Sigmoid colon (tissue), 7 donors: ENCODE measurements around the gene C5orf34. TPM values are rescaled to one million over a fixed set of nuclear protein-coding genes. Genes with fewer than 3 reads are reported as not detected.

ENCODE experiments used
- DNase-seq: peaks from one replicate; pipeline ENCODE4 v3.0.0-alpha.2; 2019
- H3K27ac ChIP-seq, 4 donors: fragments of 200-600 bp; sonication (generic); one replicate each; pipeline ENCODE4 v1.5.1; 2016 to 2019; ENCODE audit warnings: mild to moderate bottlenecking in 1 of 4
- H3K27me3 ChIP-seq, 3 donors: fragments of 200-600 bp; sonication (generic); one replicate each; pipeline ENCODE4 v1.5.1; 2019; ENCODE audit warnings: mild to moderate bottlenecking in 1 of 3
- H3K36me3 ChIP-seq, 4 donors: fragments of 200-600 bp; sonication (generic); one replicate each; pipeline ENCODE4 v1.5.1; 2016 to 2019
- H3K4me1 ChIP-seq, 4 donors: fragments of 200-600 bp; sonication (generic); one replicate each; pipeline ENCODE4 v1.5.1; 2017 to 2019
- H3K4me3 ChIP-seq, 4 donors: fragments of 200-600 bp; sonication (generic); one replicate each; pipeline ENCODE4 v1.5.1; 2017 to 2019; ENCODE audit warnings: mild to moderate bottlenecking in 2 of 4, moderate library complexity in 1 of 4
- H3K9me3 ChIP-seq, 4 donors: fragments of 200-600 bp in 3 of 4; sonication (generic) in 3 of 4; one replicate each; pipeline versions ENCODE4 v1.5.1 to v1.6.1; 2013 to 2019
- CTCF ChIP-seq, 4 experiments: fragments of 450-650 bp in 3 of 4; fragments of 200-600 bp in 1 of 4; IDR thresholded peaks; one replicate each; pipeline ENCODE4 v1.5.1; 2016 to 2019; ENCODE audit warnings: antibody characterized with exemption in 4 of 4, mild to moderate bottlenecking in 3 of 4, moderate library complexity in 2 of 4
- EP300 ChIP-seq, 4 donors: sonication (generic); formaldehyde crosslinking; IDR thresholded peaks; one replicate each; pipeline ENCODE4 v1.6.1; 2017; ENCODE audit warnings: antibody characterized with exemption in 4 of 4
- POLR2A ChIP-seq, 2 donors: fragments of 450-650 bp; IDR thresholded peaks; one replicate each; pipeline ENCODE4 v1.6.1; 2016; ENCODE audit warnings: antibody characterized with exemption in 2 of 2, mild to moderate bottlenecking in 2 of 2, moderate library complexity in 2 of 2
- POLR2AphosphoS5 ChIP-seq, 4 donors: sonication (generic); formaldehyde crosslinking; IDR thresholded peaks; one replicate each; pipeline ENCODE4 v1.6.1; 2017; ENCODE audit warnings: antibody characterized with exemption in 4 of 4
- WGBS, 2 donors: extraction: QIAGEN DNeasy Blood & Tissue Kit; methylation state at CpG; one replicate each; pipeline ENCODE4 v1.1.7; 2013; 5-methylcytosine and 5-hydroxymethylcytosine counted together
- intact Hi-C: fragments of 100-400 bp; cut with DNase I; formaldehyde crosslinking; loops from one replicate; pipeline ENCODE4 v1.15.1; 2023
- polyA plus RNA-seq, 3 donors: library from polyadenylated mRNA; stranded (reverse); fragments of 200-250 nt; gene quantifications; one replicate each; pipeline ENCODE4 v1.2.3, GENCODE V29; 2013
- total RNA-seq, 4 donors: library from RNA; depleted of rRNA; stranded (reverse); fragments of >200 nt; gene quantifications; one replicate each; pipeline ENCODE4 v1.1.0, GENCODE V29; 2016
- donor health status: healthy with polysubstance abuse.
- donor health status: Bipolar disorder and iron deficiency.
- donor health status: healthy.

The C5orf34 gene
- total RNA-seq (1 to 10 TPM; 1.1 to 4.3 (median 1.8) TPM), polyA plus RNA-seq (1 to 10 TPM in 1 of 3 donors, under 1 TPM in 1, not detected in 1; 0.60 to 1.6 TPM)

- TF ChIP-seq POLR2A (IDR thresholded peaks at IDR 0.05) (peak; percentile 59 to 64), CTCF (IDR thresholded peaks at IDR 0.05) (no peak), POLR2AphosphoS5 (IDR thresholded peaks at IDR 0.05) (peak; percentile 61 to 91 (median 80)), EP300 (IDR thresholded peaks at IDR 0.05) (no peak)
- peaks cover 0 to 24% (median 20%) of the 10 kb centered on the region in 4 donors for H3K4me1 ChIP-seq
- no peaks in the 10 kb centered on the region for H3K27me3 ChIP-seq
- intact Hi-C loops = loop anchor here (2.0 to 10.0 kb wide), 3 partner anchors 32 to 200 kb away; partner anchors contain the start of genes HMGCS1, PAIP1 and TMEM267
- peak within 1 kb of the TSS; percentile 49 to 67 (median 62) for H3K4me3 ChIP-seq
- DNase-seq = peak; percentile 98
- no peaks in the 10 kb centered on the region for H3K9me3 ChIP-seq
- H3K27ac ChIP-seq = peak within 1 kb of the TSS; percentile 84 to 91 (median 88)
- H3K36me3 ChIP-seq = no peaks in the 10 kb centered on the region
- WGBS, 2 donors = 0% methylated on average over 35 of the region's 35 CpGs
These were observed at the start of gene C5orf34 for GRCh38 chr5:43514816-43515677. C5orf34 (minus strand) TSS chr5:43515148; CDS start chr5:43509339, 5,809 bp downstream.

GRCh38 chr5:43564289-43564850, 49.4 kb upstream of the C5orf34 start:
- H3K27ac ChIP-seq = peak overlapping the region in 3 of 4 donors; percentile 9 to 58 (median 57)
- intact Hi-C loops = no loop called here
- no peaks in the 10 kb centered on the region for H3K9me3 ChIP-seq
- TF ChIP-seq CTCF (IDR thresholded peaks at IDR 0.05) (no peak), POLR2A (IDR thresholded peaks at IDR 0.05) (no peak), EP300 (IDR thresholded peaks at IDR 0.05) (no peak), POLR2AphosphoS5 (IDR thresholded peaks at IDR 0.05) (no peak)
- WGBS, 2 donors = 64 to 67% methylated on average over 5 of the region's 5 CpGs
- no peak overlapping the region for H3K4me3 ChIP-seq
- DNase-seq = no peak
- no peaks in the 10 kb centered on the region for H3K27me3 ChIP-seq
- H3K36me3 ChIP-seq = no peaks in the 10 kb centered on the region
- H3K4me1 ChIP-seq = peaks cover 0 to 31% (median 15%) of the 10 kb centered on the region in 4 donors

GRCh38 chr5:43563321-43563720, 48.4 kb upstream of the C5orf34 start:
- H3K9me3 ChIP-seq = no peaks in the 10 kb centered on the region
- peak overlapping the region in 3 of 4 donors; percentile 57 to 69 (median 58) for H3K27ac ChIP-seq
- no peaks in the 10 kb centered on the region for H3K27me3 ChIP-seq
- no peak overlapping the region for H3K4me3 ChIP-seq
- no peaks in the 10 kb centered on the region for H3K36me3 ChIP-seq
- TF ChIP-seq POLR2AphosphoS5 (IDR thresholded peaks at IDR 0.05) = no peak
- TF ChIP-seq POLR2A (IDR thresholded peaks at IDR 0.05) = no peak
- no peak for TF ChIP-seq CTCF (IDR thresholded peaks at IDR 0.05)
- TF ChIP-seq EP300 (IDR thresholded peaks at IDR 0.05) = no peak
- peaks cover 0 to 31% (median 15%) of the 10 kb centered on the region in 4 donors for H3K4me1 ChIP-seq
- DNase-seq = no peak
- WGBS, 2 donors = 77 to 82% methylated on average over 3 of the region's 3 CpGs
- intact Hi-C loops = no loop called here

- intact Hi-C loops = no loop called here
- TF ChIP-seq CTCF (IDR thresholded peaks at IDR 0.05) (no peak), EP300 (IDR thresholded peaks at IDR 0.05) (no peak)
- H3K4me3 ChIP-seq = no peak overlapping the region
- H3K36me3 ChIP-seq = no peaks in the 10 kb centered on the region
- H3K4me1 ChIP-seq = peaks cover 0 to 31% (median 17%) of the 10 kb centered on the region in 4 donors
- H3K27me3 ChIP-seq = no peaks in the 10 kb centered on the region
- H3K27ac ChIP-seq = no peak overlapping the region
- no peak for DNase-seq
- H3K9me3 ChIP-seq = no peaks in the 10 kb centered on the region
These were observed 46.4 kb upstream of the C5orf34 start for GRCh38 chr5:43561356-43561755.
